Measurements from ENCODE around the gene BBOX1.

Gene BBOX1

GRCh38 chr11:27100534-27100933, 59.9 kb downstream of the BBOX1 start:
- TF ChIP-seq FOXM1 (IDR thresholded peaks at IDR 0.05; ENCODE audit: borderline replicate concordance) (no peak), FOXK2 (IDR thresholded peaks at IDR 0.05) (no peak), ELF4 (IDR thresholded peaks at IDR 0.05) (no peak), ZNF384 (IDR thresholded peaks at IDR 0.05) (no peak), CTBP1 (IDR thresholded peaks at IDR 0.05; ENCODE audit: borderline replicate concordance) (no peak), L3MBTL2 (conservative IDR thresholded peaks at IDR 0.05) (no peak), TARDBP (IDR thresholded peaks at IDR 0.05) (no peak), BHLHE40 (IDR thresholded peaks at IDR 0.05; ENCODE audit: borderline replicate concordance) (no peak), SUZ12 (IDR thresholded peaks at IDR 0.05) (no peak), PKNOX1 (IDR thresholded peaks at IDR 0.05) (no peak)
- DNase-seq (ENCODE audit: extremely low spot score), result no peak
- CTCF ChIA-PET, result no interaction called here
- POLR2A ChIA-PET, result no interaction called here

- ChIA-PET POLR2A (no interaction called here), CTCF (no interaction called here)
- TF ChIP-seq FOXA1 (IDR thresholded peaks at IDR 0.05), result no peak
- no peak for TF ChIP-seq BHLHE40 (IDR thresholded peaks at IDR 0.05; ENCODE audit: borderline replicate concordance)
- no peak for TF ChIP-seq HDGF (IDR thresholded peaks at IDR 0.05; ENCODE audit: borderline replicate concordance)
- TF ChIP-seq LEF1 (IDR thresholded peaks at IDR 0.05; ENCODE audit: borderline replicate concordance), result no peak
- TF ChIP-seq ZNF384 (IDR thresholded peaks at IDR 0.05), result no peak
- no peak for TF ChIP-seq FOXK2 (IDR thresholded peaks at IDR 0.05)
- no peak for TF ChIP-seq L3MBTL2 (conservative IDR thresholded peaks at IDR 0.05)
- no peak for TF ChIP-seq PKNOX1 (IDR thresholded peaks at IDR 0.05)
- TF ChIP-seq SUZ12 (IDR thresholded peaks at IDR 0.05), result no peak
- TF ChIP-seq TARDBP (IDR thresholded peaks at IDR 0.05), result no peak
- no peak for TF ChIP-seq ARNT (IDR thresholded peaks at IDR 0.05)
- TF ChIP-seq NFRKB (IDR thresholded peaks at IDR 0.05), result no peak
- TF ChIP-seq ELF4 (IDR thresholded peaks at IDR 0.05), result no peak
- no peak for TF ChIP-seq CTBP1 (IDR thresholded peaks at IDR 0.05; ENCODE audit: borderline replicate concordance)
- TF ChIP-seq SP1 (IDR thresholded peaks at IDR 0.05), result no peak
- no peak for TF ChIP-seq FOXM1 (IDR thresholded peaks at IDR 0.05; ENCODE audit: borderline replicate concordance)
- no peak for DNase-seq (ENCODE audit: extremely low spot score)
Measured at GRCh38 chr11:27107548-27107947, 66.9 kb downstream of the BBOX1 start.

- POLR2A ChIA-PET, result interaction anchor here (0.5 kb wide), 1 partner anchor 33 kb away, joined by 3 read pairs; no protein-coding TSS in a partner anchor
- CTCF ChIA-PET, result no interaction called here
- DNase-seq (ENCODE audit: extremely low spot score), result no peak
Measured at GRCh38 chr11:27108809-27109208, 68.2 kb downstream of the BBOX1 start.

GRCh38 chr11:27111896-27112295, 71.3 kb downstream of the BBOX1 start:
- ChIA-PET CTCF (no interaction called here), POLR2A (no interaction called here)
- no peak for DNase-seq (ENCODE audit: extremely low spot score)
- no peak for TF ChIP-seq PKNOX1 (IDR thresholded peaks at IDR 0.05)
- TF ChIP-seq ELF4 (IDR thresholded peaks at IDR 0.05), result no peak
- TF ChIP-seq ARNT (IDR thresholded peaks at IDR 0.05), result no peak
- no peak for TF ChIP-seq L3MBTL2 (conservative IDR thresholded peaks at IDR 0.05)
- no peak for TF ChIP-seq FOXM1 (IDR thresholded peaks at IDR 0.05; ENCODE audit: borderline replicate concordance)
- no peak for TF ChIP-seq SP1 (IDR thresholded peaks at IDR 0.05)
- no peak for TF ChIP-seq BHLHE40 (IDR thresholded peaks at IDR 0.05; ENCODE audit: borderline replicate concordance)
- TF ChIP-seq ZNF384 (IDR thresholded peaks at IDR 0.05), result no peak
- no peak for TF ChIP-seq FOXA1 (IDR thresholded peaks at IDR 0.05)
- TF ChIP-seq FOXK2 (IDR thresholded peaks at IDR 0.05), result no peak

More at GRCh38 chr11:27108809-27109208, 68.2 kb downstream of the BBOX1 start:
- no peak for TF ChIP-seq ELF4 (IDR thresholded peaks at IDR 0.05)
- no peak for TF ChIP-seq FOXM1 (IDR thresholded peaks at IDR 0.05; ENCODE audit: borderline replicate concordance)
- no peak for TF ChIP-seq TARDBP (IDR thresholded peaks at IDR 0.05)
- TF ChIP-seq ARNT (IDR thresholded peaks at IDR 0.05), result no peak
- no peak for TF ChIP-seq FOXA1 (IDR thresholded peaks at IDR 0.05)
- no peak for TF ChIP-seq BHLHE40 (IDR thresholded peaks at IDR 0.05; ENCODE audit: borderline replicate concordance)
- no peak for TF ChIP-seq ZNF384 (IDR thresholded peaks at IDR 0.05)
- TF ChIP-seq CTBP1 (IDR thresholded peaks at IDR 0.05; ENCODE audit: borderline replicate concordance), result no peak

- TF ChIP-seq CTBP1 (IDR thresholded peaks at IDR 0.05; ENCODE audit: borderline replicate concordance) (no peak), FOXK2 (IDR thresholded peaks at IDR 0.05) (no peak), PKNOX1 (IDR thresholded peaks at IDR 0.05) (no peak), NFRKB (IDR thresholded peaks at IDR 0.05) (no peak), LEF1 (IDR thresholded peaks at IDR 0.05; ENCODE audit: borderline replicate concordance) (no peak), BHLHE40 (IDR thresholded peaks at IDR 0.05; ENCODE audit: borderline replicate concordance) (no peak), ELF4 (IDR thresholded peaks at IDR 0.05) (no peak), SUZ12 (IDR thresholded peaks at IDR 0.05) (no peak), ARNT (IDR thresholded peaks at IDR 0.05) (no peak), L3MBTL2 (conservative IDR thresholded peaks at IDR 0.05) (no peak), FOXM1 (IDR thresholded peaks at IDR 0.05; ENCODE audit: borderline replicate concordance) (no peak), SP1 (IDR thresholded peaks at IDR 0.05) (no peak)
- POLR2A ChIA-PET, result no interaction called here
- no peak for DNase-seq (ENCODE audit: extremely low spot score)
- CTCF ChIA-PET, result no interaction called here
Measured at GRCh38 chr11:27112946-27113345, 72.3 kb downstream of the BBOX1 start.

GRCh38 chr11:27115051-27115650, 74.5 kb downstream of the BBOX1 start:
- POLR2A ChIA-PET, result no interaction called here
- CTCF ChIA-PET, result no interaction called here
- DNase-seq (ENCODE audit: extremely low spot score), result no peak

More at GRCh38 chr11:27115051-27115650, 74.5 kb downstream of the BBOX1 start:
- TF ChIP-seq FOXK2 (IDR thresholded peaks at IDR 0.05) (no peak), ZNF384 (IDR thresholded peaks at IDR 0.05) (no peak), L3MBTL2 (conservative IDR thresholded peaks at IDR 0.05) (no peak), SP1 (IDR thresholded peaks at IDR 0.05) (no peak), LEF1 (IDR thresholded peaks at IDR 0.05; ENCODE audit: borderline replicate concordance) (no peak), FOXA1 (IDR thresholded peaks at IDR 0.05) (no peak), ARNT (IDR thresholded peaks at IDR 0.05) (no peak), FOXM1 (IDR thresholded peaks at IDR 0.05; ENCODE audit: borderline replicate concordance) (no peak), ELF4 (IDR thresholded peaks at IDR 0.05) (no peak), CTBP1 (IDR thresholded peaks at IDR 0.05; ENCODE audit: borderline replicate concordance) (no peak), PKNOX1 (IDR thresholded peaks at IDR 0.05) (no peak), NFRKB (IDR thresholded peaks at IDR 0.05) (no peak), HDGF (IDR thresholded peaks at IDR 0.05; ENCODE audit: borderline replicate concordance) (no peak)

Data from HEK293T (cell line).